Skeletal muscle cell (primary cell): ENCODE results near the gene ALB.

ENCODE experiments used
- DNase-seq: peaks from one replicate; pipeline ENCODE4 v3.0.0-alpha.2; 2010; ENCODE audit warnings: low read depth
- H3K4me3 ChIP-seq: 2 replicates; pipeline ENCODE4 v1.5.1; 2011; ENCODE audit warnings: low read depth, mild to moderate bottlenecking, control low read depth, low read length, moderate library complexity

Gene ALB

GRCh38 chr4:73423184-73423583 is 19.1 kb downstream of the ALB start:
- no peak for DNase-seq
- no peak overlapping the region for H3K4me3 ChIP-seq

DNA sequence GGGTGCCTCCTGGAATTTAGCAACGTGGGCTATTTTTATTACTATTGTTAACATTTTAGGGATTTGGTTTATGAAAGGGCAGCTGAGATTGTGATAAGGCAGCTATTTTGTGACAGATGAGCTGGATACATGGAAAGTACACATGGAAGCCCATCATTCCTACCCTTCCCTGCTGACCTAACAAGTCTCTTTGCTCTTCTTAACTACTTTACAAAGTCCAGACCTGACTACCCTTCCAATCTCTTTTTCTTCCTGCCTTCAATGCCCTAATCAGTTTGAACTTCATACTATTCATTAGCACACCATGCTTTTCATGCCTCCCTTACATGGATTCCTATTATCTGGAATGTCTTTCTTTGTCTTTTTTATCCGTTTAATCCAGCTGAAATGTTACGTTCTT is 22.6 kb downstream of the ALB start:
- DNase-seq = no peak
- no peak overlapping the region for H3K4me3 ChIP-seq

GRCh38 chr4:73429118-73429517 is 25.0 kb downstream of the ALB start:
- no peak overlapping the region for H3K4me3 ChIP-seq
- no peak for DNase-seq

DNA sequence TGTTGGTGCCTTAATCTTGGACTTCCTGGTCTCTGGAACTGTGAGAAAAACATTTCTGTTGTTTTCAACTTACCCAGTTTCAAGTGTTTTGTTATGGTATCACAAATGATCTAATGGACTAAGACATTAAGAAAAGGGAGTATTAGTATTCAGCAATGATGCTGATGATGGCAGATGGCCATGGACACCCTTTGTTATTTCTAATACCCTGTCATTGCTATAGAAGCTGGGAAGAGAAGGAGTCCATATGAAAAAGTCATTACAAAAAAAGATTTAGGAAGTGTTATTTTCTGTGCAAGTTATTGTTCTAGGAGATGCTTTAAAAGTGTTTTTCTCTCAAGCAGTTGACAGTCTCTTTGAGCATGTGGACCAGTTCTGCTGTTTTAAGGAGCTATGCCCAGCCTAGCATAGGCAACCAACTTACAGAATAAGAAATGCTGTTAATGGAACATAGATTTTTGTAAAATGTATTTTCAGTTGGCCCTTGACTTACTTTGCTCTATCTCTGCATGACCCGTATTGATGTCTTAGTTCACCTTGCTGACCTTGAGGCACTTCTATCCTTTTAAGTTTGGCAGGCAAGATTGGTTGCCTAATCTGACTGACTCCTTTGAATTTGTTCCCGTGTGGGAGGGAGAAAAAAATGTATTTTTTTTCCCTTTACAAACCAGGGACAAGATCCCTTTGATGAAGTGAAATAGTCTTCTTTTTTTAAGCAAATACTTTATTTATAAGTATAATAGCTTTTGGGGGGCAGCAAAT is 25.9 kb downstream of the ALB start:
- H3K4me3 ChIP-seq = no peak overlapping the region
- no peak for DNase-seq

DNA sequence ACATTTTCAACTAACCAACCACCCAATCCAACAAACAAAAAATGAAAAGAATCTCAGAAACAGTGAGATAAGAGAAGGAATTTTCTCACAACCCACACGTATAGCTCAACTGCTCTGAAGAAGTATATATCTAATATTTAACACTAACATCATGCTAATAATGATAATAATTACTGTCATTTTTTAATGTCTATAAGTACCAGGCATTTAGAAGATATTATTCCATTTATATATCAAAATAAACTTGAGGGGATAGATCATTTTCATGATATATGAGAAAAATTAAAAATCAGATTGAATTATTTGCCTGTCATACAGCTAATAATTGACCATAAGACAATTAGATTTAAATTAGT is 27.7 kb downstream of the ALB start:
- DNase-seq = no peak

DNA sequence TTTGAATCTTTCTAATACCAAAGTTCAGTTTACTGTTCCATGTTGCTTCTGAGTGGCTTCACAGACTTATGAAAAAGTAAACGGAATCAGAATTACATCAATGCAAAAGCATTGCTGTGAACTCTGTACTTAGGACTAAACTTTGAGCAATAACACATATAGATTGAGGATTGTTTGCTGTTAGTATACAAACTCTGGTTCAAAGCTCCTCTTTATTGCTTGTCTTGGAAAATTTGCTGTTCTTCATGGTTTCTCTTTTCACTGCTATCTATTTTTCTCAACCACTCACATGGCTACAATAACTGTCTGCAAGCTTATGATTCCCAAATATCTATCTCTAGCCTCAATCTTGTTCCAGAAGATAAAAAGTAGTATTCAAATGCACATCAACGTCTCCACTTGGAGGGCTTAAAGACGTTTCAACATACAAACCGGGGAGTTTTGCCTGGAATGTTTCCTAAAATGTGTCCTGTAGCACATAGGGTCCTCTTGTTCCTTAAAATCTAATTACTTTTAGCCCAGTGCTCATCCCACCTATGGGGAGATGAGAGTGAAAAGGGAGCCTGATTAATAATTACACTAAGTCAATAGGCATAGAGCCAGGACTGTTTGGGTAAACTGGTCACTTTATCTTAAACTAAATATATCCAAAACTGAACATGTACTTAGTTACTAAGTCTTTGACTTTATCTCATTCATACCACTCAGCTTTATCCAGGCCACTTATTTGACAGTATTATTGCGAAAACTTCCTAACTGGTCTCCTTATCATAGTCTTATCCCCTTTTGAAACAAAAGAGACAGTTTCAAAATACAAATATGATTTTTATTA is 28.3 kb downstream of the ALB start:
- H3K4me3 ChIP-seq = no peak overlapping the region
- DNase-seq = no peak

More for the DNA sequence above, 27.7 kb downstream of the ALB start:
- no peak overlapping the region for H3K4me3 ChIP-seq

DNA sequence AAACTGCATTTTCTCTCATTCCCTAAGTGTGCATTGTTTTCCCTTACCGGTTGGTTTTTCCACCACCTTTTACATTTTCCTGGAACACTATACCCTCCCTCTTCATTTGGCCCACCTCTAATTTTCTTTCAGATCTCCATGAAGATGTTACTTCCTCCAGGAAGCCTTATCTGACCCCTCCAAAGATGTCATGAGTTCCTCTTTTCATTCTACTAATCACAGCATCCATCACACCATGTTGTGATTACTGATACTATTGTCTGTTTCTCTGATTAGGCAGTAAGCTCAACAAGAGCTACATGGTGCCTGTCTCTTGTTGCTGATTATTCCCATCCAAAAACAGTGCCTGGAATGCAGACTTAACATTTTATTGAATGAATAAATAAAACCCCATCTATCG is 29.1 kb downstream of the ALB start:
- no peak overlapping the region for H3K4me3 ChIP-seq
- DNase-seq = no peak

GRCh38 chr4:73434311-73434710 is 30.2 kb downstream of the ALB start:
- no peak overlapping the region for H3K4me3 ChIP-seq
- no peak for DNase-seq

DNA sequence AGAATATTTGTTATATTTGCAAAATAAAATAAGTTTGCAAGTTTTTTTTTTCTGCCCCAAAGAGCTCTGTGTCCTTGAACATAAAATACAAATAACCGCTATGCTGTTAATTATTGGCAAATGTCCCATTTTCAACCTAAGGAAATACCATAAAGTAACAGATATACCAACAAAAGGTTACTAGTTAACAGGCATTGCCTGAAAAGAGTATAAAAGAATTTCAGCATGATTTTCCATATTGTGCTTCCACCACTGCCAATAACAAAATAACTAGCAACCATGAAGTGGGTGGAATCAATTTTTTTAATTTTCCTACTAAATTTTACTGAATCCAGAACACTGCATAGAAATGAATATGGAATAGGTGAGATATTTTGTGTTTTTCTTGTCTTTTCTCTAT is 31.9 kb downstream of the ALB start, which contains the start of gene AFP:
Gene AFP (plus strand): TSS at position 238 of the 400 bp plus-strand sequence. CDS start 42 bp downstream, at position 280.
- no peak for DNase-seq
- no peak within 1 kb of the TSS for H3K4me3 ChIP-seq

DNA sequence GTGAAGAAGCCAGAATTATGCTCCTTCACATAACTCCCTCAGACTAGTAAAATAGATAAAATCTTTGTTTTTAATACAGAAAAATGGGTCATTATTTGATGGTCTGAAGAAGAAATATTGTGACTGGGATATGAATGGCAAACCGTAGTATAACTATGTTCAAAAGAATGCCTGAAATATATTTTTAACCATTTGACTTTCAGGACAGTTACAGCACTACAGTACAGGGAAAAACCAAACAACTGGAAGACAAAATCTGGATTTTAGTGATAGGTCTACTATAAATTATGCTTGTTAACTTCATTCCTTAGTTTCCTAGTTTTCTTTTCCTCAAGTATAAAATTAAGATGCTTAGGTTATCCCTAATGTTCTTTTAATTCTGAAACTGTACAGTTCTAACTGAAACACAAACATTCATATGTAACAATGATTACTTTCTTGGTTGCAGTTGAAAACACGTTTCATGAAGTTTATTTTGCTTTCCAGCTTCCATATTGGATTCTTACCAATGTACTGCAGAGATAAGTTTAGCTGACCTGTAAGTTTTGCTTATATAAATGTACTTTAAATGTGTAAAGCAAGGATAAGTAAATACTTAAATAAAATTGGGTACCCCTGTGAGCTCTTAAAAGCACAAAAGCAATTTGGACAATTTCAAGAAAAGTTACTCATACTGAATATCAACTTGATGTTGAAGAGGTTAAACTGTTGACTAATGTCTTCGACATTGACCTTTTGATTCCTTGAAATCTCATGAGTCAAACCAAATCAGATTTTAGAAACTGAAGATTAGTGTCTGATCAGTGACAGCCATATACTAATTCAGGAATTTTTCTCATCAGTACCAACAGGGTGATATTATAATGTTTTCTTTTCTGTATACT is 32.8 kb downstream of the ALB start:
- DNase-seq = no peak
- H3K4me3 ChIP-seq = no peak overlapping the region

DNA sequence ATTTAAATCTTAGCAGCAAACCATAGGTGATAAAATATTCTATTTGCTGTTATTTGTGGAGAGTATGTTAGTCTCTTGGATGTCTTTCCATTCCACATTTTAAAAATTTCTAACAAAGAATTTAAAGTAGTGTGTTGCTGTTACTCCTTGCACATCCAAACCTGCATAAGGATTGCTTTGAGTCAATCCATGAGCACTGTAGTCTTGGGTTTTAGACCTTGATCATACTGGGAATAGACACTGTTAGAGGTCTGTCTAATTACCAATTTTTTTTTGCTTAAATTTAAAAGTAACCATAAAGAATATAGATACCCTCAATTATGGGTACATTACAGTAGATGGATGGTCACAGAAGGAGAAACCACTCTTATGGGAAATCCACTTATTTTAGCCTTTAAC is 33.5 kb downstream of the ALB start:
- DNase-seq = no peak

DNA sequence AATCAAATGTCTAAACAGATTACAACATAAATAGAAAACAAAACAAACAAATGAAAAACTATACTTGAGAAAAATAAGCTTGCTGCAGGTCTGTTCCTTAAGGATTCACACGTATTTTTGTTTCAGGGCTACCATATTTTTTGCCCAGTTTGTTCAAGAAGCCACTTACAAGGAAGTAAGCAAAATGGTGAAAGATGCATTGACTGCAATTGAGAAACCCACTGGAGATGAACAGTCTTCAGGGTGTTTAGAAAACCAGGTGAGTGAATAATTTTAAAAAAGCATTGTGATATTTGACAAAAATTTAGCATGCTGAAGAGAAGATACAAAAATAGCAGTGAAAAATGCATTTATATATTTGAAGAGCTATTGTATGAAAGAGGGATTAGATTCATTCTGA is 34.0 kb downstream of the ALB start:
- H3K4me3 ChIP-seq = no peak overlapping the region
- no peak for DNase-seq

More for the DNA sequence above, 33.5 kb downstream of the ALB start:
- H3K4me3 ChIP-seq = no peak overlapping the region

DNA sequence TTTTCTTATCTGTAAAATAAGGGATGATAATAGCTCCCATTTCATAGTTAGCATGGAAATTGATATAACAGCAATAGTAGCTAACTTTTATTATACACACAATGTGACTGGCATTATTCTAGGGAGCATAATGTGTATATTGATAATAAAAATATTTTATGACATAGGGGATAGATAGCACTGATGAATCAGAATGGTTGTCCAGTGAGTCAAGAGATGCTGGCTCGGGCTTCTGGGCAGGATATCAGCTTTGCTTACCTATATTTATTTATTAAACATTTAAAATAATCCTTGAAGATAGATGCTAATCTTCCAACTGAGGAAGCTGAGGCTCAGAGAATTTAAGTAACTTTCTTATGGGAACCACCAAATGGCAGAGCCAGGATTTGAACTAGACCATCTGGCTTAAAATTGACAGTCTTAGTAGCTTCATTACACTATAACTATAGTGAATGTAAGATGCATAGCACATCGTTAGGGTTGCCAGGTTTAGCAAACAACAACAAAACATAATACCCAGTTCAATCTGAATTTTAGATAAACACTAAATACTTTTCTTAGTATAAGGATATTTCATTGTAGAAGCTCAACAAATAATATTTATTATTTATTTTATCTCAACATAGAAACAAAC is 34.6 kb downstream of the ALB start:
- no peak overlapping the region for H3K4me3 ChIP-seq
- DNase-seq = no peak

GRCh38 chr4:73439445-73439844 is 35.4 kb downstream of the ALB start:
- no peak for DNase-seq
- H3K4me3 ChIP-seq = no peak overlapping the region

- DNase-seq = no peak
- no peak overlapping the region for H3K4me3 ChIP-seq
Measured at GRCh38 chr4:73439991-73440390, 35.9 kb downstream of the ALB start.

GRCh38 chr4:73440653-73441052 is 36.6 kb downstream of the ALB start:
- DNase-seq = no peak
- no peak overlapping the region for H3K4me3 ChIP-seq

- no peak overlapping the region for H3K4me3 ChIP-seq
Measured at GRCh38 chr4:73442275-73442674, 38.2 kb downstream of the ALB start.

DNA sequence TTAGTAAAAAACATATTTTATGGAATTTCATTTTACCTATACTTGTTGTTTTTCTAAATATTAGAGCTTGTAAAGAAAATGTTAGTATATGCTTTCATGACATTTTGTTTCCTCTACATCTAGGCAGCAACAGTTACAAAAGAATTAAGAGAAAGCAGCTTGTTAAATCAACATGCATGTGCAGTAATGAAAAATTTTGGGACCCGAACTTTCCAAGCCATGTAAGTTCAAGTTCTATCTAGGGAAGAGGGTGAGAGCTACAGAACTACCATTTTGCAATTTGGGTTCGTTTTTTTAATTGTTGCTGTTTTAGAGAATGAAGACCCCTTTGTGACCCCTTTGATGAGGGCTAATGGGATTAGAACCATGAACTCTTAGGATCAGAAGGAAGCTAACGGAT is 39.1 kb downstream of the ALB start:
- no peak for DNase-seq
- no peak overlapping the region for H3K4me3 ChIP-seq

More at GRCh38 chr4:73442275-73442674, 38.2 kb downstream of the ALB start:
- DNase-seq = no peak
